OCI-LY1 (cell line): ENCODE data around the gene TMEM79.

Experiments
- EZH2 ChIP-seq: fragments of 200-600 bp; sonication (generic), shearing (Covaris generic); IDR thresholded peaks from 2 replicates; pipeline ENCODE4 v1.8.0; 2017; ENCODE audit warnings: borderline replicate concordance, mixed run types, mild to moderate bottlenecking, antibody characterized with exemption, low read length, moderate library complexity, mixed read lengths
- TF ChIP-seq, protein P1 (sequence below): fragments of 200-600 bp; sonication (generic), shearing (Covaris generic); IDR thresholded peaks from 2 replicates; pipeline ENCODE4 v1.5.1; 2017; ENCODE audit warnings: mild to moderate bottlenecking, antibody characterized with exemption, low read length, moderate library complexity, mixed read lengths

GRCh38 chr1:156244712-156245111 lies 39.4 kb upstream of the TMEM79 start:
- TF ChIP-seq, protein P1, sequence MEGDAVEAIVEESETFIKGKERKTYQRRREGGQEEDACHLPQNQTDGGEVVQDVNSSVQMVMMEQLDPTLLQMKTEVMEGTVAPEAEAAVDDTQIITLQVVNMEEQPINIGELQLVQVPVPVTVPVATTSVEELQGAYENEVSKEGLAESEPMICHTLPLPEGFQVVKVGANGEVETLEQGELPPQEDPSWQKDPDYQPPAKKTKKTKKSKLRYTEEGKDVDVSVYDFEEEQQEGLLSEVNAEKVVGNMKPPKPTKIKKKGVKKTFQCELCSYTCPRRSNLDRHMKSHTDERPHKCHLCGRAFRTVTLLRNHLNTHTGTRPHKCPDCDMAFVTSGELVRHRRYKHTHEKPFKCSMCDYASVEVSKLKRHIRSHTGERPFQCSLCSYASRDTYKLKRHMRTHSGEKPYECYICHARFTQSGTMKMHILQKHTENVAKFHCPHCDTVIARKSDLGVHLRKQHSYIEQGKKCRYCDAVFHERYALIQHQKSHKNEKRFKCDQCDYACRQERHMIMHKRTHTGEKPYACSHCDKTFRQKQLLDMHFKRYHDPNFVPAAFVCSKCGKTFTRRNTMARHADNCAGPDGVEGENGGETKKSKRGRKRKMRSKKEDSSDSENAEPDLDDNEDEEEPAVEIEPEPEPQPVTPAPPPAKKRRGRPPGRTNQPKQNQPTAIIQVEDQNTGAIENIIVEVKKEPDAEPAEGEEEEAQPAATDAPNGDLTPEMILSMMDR = no peak
- TF ChIP-seq EZH2 = no peak
